BLaER1 treated with 17β-estradiol and CSF1 and Interleukin-3, amounts not matched to agents 10 nM and 100 nM (cell line): Measurements from ENCODE around the gene ARSI.

ENCODE experiments used
- H3K27ac ChIP-seq, 11 experiments: shearing (Covaris generic); formaldehyde crosslinking; 2 replicates each; pipeline ENCODE4 v1.8.1; 2022
- H3K27me3 ChIP-seq, 11 experiments: shearing (Covaris generic); formaldehyde crosslinking; 2 replicates each; pipeline ENCODE4 v1.8.1; 2022
- H3K36me3 ChIP-seq, 11 experiments: shearing (Covaris generic); formaldehyde crosslinking; 2 replicates each; pipeline ENCODE4 v1.8.1; 2022
- H3K4me1 ChIP-seq, 10 experiments: shearing (Covaris generic); formaldehyde crosslinking; 2 replicates each; pipeline ENCODE4 v1.8.1; 2022
- H3K4me2 ChIP-seq, 11 experiments: shearing (Covaris generic); formaldehyde crosslinking; 2 replicates each; pipeline ENCODE4 v1.8.1; 2022
- H3K4me3 ChIP-seq, 10 experiments: shearing (Covaris generic); formaldehyde crosslinking; 2 replicates each; pipeline ENCODE4 v1.8.1; 2022
- H3K9ac ChIP-seq, 11 experiments: shearing (Covaris generic); formaldehyde crosslinking; 2 replicates each; pipeline ENCODE4 v1.8.1; 2022
- H3K9me3 ChIP-seq, 11 experiments: shearing (Covaris generic); formaldehyde crosslinking; replicated peaks in 1 of 11; 2 replicates each; pipeline ENCODE4 v1.8.1; 2022
- H4K20me1 ChIP-seq, 11 experiments: shearing (Covaris generic); formaldehyde crosslinking; 2 replicates each; pipeline ENCODE4 v1.8.1; 2022
- Cebpa-rat ChIP-seq, 11 experiments: shearing (Covaris generic); IDR thresholded peaks; 2 replicates each; pipeline ENCODE4 v1.8.1; 2022

ARSI gene

DNA sequence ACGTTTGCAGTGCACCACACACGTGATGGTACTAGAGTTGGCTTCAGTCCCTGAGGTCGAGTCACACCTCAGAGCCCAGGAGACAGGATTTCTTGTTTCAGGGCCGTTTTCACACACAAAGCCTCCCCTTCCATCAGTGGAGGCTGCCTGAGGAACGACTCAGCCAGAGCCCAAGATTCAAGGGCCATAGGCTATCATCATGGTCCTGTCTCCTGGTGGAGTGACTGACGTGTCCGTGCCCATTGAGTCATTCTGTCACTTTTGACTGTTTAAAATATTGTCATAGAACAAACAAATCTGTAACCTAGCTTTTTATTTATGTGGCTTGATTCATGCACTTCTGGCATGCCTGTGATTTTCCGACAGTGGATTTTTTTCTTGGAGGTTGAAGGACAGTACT, 41.5 kb downstream of the ARSI start:
- H4K20me1 ChIP-seq: no peaks in the 10 kb centered on the region
- TF ChIP-seq Cebpa-rat (IDR thresholded peaks at IDR 0.05): no peak
- no peak overlapping the region; a peak in 1 of 22 replicates for H3K9ac ChIP-seq
- H3K9me3 ChIP-seq: no peaks in the 10 kb centered on the region
- peak overlapping the region in 4 of 11 experiments; percentile 4 to 43 (median 28); a peak in 4 of 22 replicates for H3K27ac ChIP-seq
- no peak overlapping the region for H3K4me3 ChIP-seq
- H3K4me2 ChIP-seq: peak overlapping the region in 8 of 11 experiments; percentile 32 to 95 (median 87); a peak in 16 of 22 replicates
- H3K4me1 ChIP-seq: peaks cover 48 to 100% (median 100%) of the 10 kb centered on the region in 10 experiments
- H3K36me3 ChIP-seq: no peaks in the 10 kb centered on the region
- H3K27me3 ChIP-seq: no peaks in the 10 kb centered on the region

GRCh38 chr5:150258130-150258529, 44.6 kb downstream of the ARSI start:
- peaks cover 31 to 100% (median 100%) of the 10 kb centered on the region in 10 experiments for H3K4me1 ChIP-seq
- no peak overlapping the region; a peak in 1 of 20 replicates for H3K4me3 ChIP-seq
- H3K9ac ChIP-seq: peak overlapping the region in 7 of 11 experiments; percentile 39 to 67 (median 55); a peak in 13 of 22 replicates
- no peaks in the 10 kb centered on the region for H3K36me3 ChIP-seq
- H3K27ac ChIP-seq: peak overlapping the region in 8 of 11 experiments; percentile 44 to 75 (median 66); a peak in 17 of 22 replicates
- no peak for TF ChIP-seq Cebpa-rat (IDR thresholded peaks at IDR 0.05)
- no peaks in the 10 kb centered on the region for H3K9me3 ChIP-seq
- H4K20me1 ChIP-seq: no peaks in the 10 kb centered on the region
- H3K27me3 ChIP-seq: no peaks in the 10 kb centered on the region
- peak overlapping the region; percentile 33 to 93 (median 79) for H3K4me2 ChIP-seq

- peak overlapping the region in 6 of 11 experiments; percentile 36 to 67 (median 52); a peak in 10 of 22 replicates for H3K9ac ChIP-seq
- peak overlapping the region in 8 of 11 experiments; percentile 44 to 75 (median 66); a peak in 16 of 22 replicates for H3K27ac ChIP-seq
- no peaks in the 10 kb centered on the region for H3K36me3 ChIP-seq
- peak overlapping the region; percentile 33 to 93 (median 79) for H3K4me2 ChIP-seq
- TF ChIP-seq Cebpa-rat (IDR thresholded peaks at IDR 0.05): no peak
- H3K4me3 ChIP-seq: no peak overlapping the region
- H4K20me1 ChIP-seq: no peaks in the 10 kb centered on the region
- peaks cover 34 to 100% (median 99%) of the 10 kb centered on the region in 10 experiments for H3K4me1 ChIP-seq
- H3K27me3 ChIP-seq: no peaks in the 10 kb centered on the region
- H3K9me3 ChIP-seq: no peaks in the 10 kb centered on the region
Observed at GRCh38 chr5:150257424-150257823, 45.3 kb downstream of the ARSI start.

DNA sequence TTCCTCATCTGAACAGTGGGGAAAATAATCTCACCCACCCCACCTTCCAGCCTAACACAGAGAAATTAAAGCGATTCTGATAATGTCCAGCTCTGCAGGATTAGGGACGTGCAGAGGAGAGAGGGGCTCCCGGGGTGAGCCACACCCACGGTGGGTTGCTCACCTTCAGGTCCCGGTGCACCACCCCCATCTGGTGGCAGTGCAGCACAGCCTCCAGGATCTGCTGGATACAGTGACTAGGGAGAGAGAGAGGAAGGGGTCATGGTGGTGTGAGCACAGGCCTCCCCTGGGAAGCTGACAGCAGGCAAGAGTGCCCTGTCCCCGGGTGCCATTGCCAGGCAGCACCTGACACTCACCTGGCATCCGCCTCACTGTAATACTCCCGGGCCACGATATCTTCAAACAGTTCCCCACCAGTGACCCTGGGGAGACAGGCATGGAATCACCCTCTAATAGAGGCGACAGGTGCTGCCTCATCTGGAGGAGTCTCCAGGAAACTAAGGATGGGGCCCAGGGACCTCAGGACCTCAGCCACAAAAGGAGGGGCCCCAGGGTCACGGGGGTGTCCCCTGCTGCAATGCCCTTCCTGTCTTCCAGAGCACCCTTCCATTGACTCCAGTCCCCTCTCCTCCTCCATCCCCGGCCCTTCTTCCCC, 46.2 kb downstream of the ARSI start:
- no peaks in the 10 kb centered on the region for H3K36me3 ChIP-seq
- H3K4me1 ChIP-seq: peaks cover 34 to 100% (median 99%) of the 10 kb centered on the region in 10 experiments
- H3K27me3 ChIP-seq: no peaks in the 10 kb centered on the region
- H3K4me2 ChIP-seq: peak overlapping the region; percentile 7 to 93 (median 79); a peak in 20 of 22 replicates
- no peaks in the 10 kb centered on the region for H3K9me3 ChIP-seq
- no peak for TF ChIP-seq Cebpa-rat (IDR thresholded peaks at IDR 0.05)
- peak overlapping the region in 5 of 11 experiments; percentile 6 to 66 (median 29); a peak in 7 of 22 replicates for H3K27ac ChIP-seq
- no peaks in the 10 kb centered on the region for H4K20me1 ChIP-seq
- peak overlapping the region in 3 of 11 experiments; percentile 4 to 20 (median 16); a peak in 1 of 22 replicates for H3K9ac ChIP-seq
- H3K4me3 ChIP-seq: no peak overlapping the region

DNA sequence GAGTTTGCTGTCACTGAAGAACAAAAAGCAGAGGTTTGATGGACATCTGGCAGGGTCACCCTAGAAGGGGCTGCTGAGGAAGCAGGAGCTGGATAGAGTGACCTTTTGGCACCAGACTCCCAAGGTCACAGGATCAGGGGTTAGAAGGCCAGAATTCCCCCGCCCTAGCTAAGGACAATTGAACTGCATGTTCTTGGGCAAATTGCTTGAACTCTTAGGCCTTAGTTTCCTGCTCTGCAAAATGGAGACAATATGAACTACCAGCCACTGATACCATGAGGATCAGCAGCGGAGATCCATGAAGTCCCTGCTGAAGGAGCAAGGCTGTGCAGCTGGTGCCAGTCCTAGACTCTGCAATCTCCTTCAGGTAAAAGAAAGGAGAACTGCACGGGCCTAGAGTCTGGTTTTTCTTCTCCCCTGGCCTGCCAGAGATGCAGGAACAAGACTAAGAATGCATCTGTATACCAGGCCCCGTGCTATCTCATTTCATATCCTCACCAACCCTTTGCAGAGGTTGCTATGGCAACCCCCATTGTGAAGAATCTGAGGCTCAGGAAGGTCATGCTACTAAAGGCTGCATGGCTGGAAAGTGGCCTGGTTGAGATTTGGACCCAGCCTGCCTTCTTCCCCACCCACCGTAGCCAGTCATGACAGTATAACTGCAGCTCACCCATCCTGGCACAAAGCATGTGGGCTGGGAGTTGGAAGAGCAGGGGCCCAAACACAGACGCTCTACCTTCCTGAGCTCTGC, 46.9 kb downstream of the ARSI start:
- H3K4me2 ChIP-seq: peak overlapping the region; percentile 7 to 93 (median 79); a peak in 21 of 22 replicates
- H3K4me1 ChIP-seq: peaks cover 34 to 95% (median 93%) of the 10 kb centered on the region in 10 experiments
- H4K20me1 ChIP-seq: no peaks in the 10 kb centered on the region
- H3K9ac ChIP-seq: peak overlapping the region in 7 of 11 experiments; percentile 4 to 48 (median 17); a peak in 5 of 22 replicates
- H3K4me3 ChIP-seq: no peak overlapping the region
- H3K36me3 ChIP-seq: no peaks in the 10 kb centered on the region
- H3K27ac ChIP-seq: peak overlapping the region in 5 of 11 experiments; percentile 0 to 66 (median 13); a peak in 5 of 22 replicates
- no peaks in the 10 kb centered on the region for H3K27me3 ChIP-seq
- no peaks in the 10 kb centered on the region for H3K9me3 ChIP-seq
- no peak for TF ChIP-seq Cebpa-rat (IDR thresholded peaks at IDR 0.05)

DNA sequence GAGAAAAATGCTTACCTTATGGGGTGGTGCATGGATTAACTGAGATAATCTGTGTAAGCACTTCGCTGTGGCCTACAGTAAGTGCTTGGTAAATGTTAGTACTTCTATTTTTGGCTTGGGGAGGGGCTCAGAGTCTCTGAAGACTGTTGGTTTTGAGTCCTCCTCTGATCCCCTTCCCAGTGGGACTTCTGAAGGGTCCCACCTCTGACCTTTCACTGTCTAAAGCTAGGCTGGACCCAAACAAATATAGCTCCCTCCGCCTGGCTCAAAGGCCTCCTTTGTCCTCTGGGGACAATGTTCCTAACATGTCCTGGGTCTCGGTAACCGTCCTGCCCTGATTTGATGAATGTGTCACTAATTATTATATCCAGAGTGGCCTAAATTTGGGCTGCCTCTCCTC, 47.9 kb downstream of the ARSI start:
- TF ChIP-seq Cebpa-rat (IDR thresholded peaks at IDR 0.05): no peak
- Histone ChIP-seq H3K4me2 (peak overlapping the region; percentile 21 to 93 (median 79); a peak in 20 of 22 replicates), H3K9me3 (no peaks in the 10 kb centered on the region), H3K27me3 (no peaks in the 10 kb centered on the region), H3K9ac (peak overlapping the region in 5 of 11 experiments; percentile 16 to 50 (median 33); a peak in 8 of 22 replicates), H3K27ac (peak overlapping the region in 4 of 11 experiments; percentile 0 to 59 (median 30); a peak in 5 of 22 replicates), H3K36me3 (no peaks in the 10 kb centered on the region), H3K4me3 (no peak overlapping the region; a peak in 1 of 20 replicates), H4K20me1 (no peaks in the 10 kb centered on the region), H3K4me1 (peaks cover 34 to 84% (median 82%) of the 10 kb centered on the region in 10 experiments)

DNA sequence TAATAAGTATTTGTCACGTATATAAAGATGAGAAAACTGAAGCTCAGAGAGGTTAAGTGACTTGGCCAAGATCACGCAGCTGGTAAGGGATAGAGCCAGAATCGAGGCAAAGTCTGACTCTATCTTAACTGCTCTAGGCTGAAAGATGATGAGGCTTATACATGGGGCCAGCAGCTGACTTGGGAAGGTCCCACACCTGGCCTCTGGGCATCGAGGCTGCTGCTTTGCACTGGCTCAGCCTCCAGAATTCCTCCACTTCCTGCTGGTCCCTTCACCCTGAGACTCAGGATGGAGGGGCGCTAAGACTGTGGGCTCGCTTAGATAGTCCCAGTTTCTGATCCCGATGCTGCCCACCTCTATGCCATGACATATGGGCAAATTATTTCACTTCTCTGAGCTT, 48.3 kb downstream of the ARSI start:
- Histone ChIP-seq H3K9ac (peak overlapping the region in 4 of 11 experiments; percentile 16 to 50 (median 40); a peak in 7 of 22 replicates), H3K4me2 (peak overlapping the region in 10 of 11 experiments; percentile 21 to 93 (median 80); a peak in 19 of 22 replicates), H3K27me3 (no peaks in the 10 kb centered on the region), H3K4me1 (peaks cover 34 to 80% (median 79%) of the 10 kb centered on the region in 10 experiments), H3K4me3 (no peak overlapping the region; a peak in 1 of 20 replicates), H3K9me3 (no peaks in the 10 kb centered on the region), H4K20me1 (no peaks in the 10 kb centered on the region), H3K36me3 (no peaks in the 10 kb centered on the region), H3K27ac (peak overlapping the region in 4 of 11 experiments; percentile 0 to 59 (median 30); a peak in 3 of 22 replicates)
- TF ChIP-seq Cebpa-rat (IDR thresholded peaks at IDR 0.05): no peak

GRCh38 chr5:150253416-150254208, 49.1 kb downstream of the ARSI start:
- TF ChIP-seq Cebpa-rat (IDR thresholded peaks at IDR 0.05): no peak
- Histone ChIP-seq H3K4me1 (peaks cover 31 to 73% (median 71%) of the 10 kb centered on the region in 10 experiments), H3K9ac (peak overlapping the region in 4 of 11 experiments; percentile 14 to 61 (median 38); a peak in 6 of 22 replicates), H4K20me1 (no peaks in the 10 kb centered on the region), H3K27me3 (no peaks in the 10 kb centered on the region), H3K36me3 (no peaks in the 10 kb centered on the region), H3K4me3 (no peak overlapping the region), H3K27ac (peak overlapping the region in 7 of 11 experiments; percentile 8 to 59 (median 47); a peak in 8 of 22 replicates), H3K9me3 (no peaks in the 10 kb centered on the region), H3K4me2 (peak overlapping the region; percentile 6 to 93 (median 79); a peak in 19 of 22 replicates)
